Measurements from ENCODE around the gene STXBP5L.
"Not testable (repeated sequence)": the region's sequence is repeated elsewhere in the genome, so short reads cannot be mapped to it uniquely, and the experiment has no call there.

The STXBP5L gene

GRCh38 chr3:120908030-120908794 lies at the start of gene STXBP5L:
STXBP5L (plus strand) TSS chr3:120908205; CDS start chr3:120909579, 1,374 bp downstream.
- in situ Hi-C loops (cut with MboI; ENCODE audit: low pct_unique_long_range_greater_than_20kb, low sequenced_read_pairs): no loop called here
- DNase-seq: peak; percentile 84

DNA sequence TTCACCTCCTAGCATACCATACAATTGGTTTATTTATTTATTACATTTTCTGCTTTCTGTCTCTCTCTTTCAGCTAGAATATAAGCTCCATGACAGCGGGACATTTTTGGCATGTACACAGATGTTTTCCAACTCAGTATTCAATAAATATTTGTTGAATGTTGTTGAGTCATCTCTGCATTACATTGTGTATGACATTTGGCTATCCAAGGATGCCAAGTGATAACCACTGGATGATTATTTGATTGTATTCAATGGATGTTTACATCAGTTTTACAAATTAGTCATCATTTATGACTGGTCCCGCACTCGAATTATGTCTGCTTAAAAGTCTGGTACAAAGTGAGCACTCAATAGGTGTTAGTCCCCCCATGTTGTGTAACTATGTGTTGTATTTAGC lies 49.5 kb upstream of the STXBP5L start:
- in situ Hi-C loops (cut with MboI; ENCODE audit: low pct_unique_long_range_greater_than_20kb, low sequenced_read_pairs): no loop called here
- DNase-seq: no peak

- in situ Hi-C loops (cut with MboI; ENCODE audit: low pct_unique_long_range_greater_than_20kb, low sequenced_read_pairs): no loop called here
- no peak for DNase-seq
Observed at GRCh38 chr3:120864541-120864940, 43.5 kb upstream of the STXBP5L start.

DNA sequence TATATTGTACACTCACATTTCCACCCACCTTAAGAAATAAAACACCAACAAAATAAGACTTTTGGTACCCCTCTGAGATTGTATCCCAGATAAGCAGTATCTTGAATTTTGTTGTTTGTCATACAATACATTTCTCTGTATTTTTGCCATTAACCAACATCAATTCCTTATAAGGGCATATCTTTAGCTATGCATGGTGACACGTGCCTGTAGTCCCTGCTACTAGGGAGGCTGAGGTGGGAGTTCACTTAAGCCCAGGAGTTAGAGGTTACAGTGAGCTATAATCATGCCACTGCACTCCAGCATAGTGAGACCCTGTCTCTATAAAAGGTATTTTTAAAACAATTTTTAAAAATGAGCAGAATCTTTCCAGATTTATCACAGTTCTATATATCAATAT lies 32.5 kb upstream of the STXBP5L start:
- in situ Hi-C loops (cut with MboI; ENCODE audit: low pct_unique_long_range_greater_than_20kb, low sequenced_read_pairs): no loop called here

DNA sequence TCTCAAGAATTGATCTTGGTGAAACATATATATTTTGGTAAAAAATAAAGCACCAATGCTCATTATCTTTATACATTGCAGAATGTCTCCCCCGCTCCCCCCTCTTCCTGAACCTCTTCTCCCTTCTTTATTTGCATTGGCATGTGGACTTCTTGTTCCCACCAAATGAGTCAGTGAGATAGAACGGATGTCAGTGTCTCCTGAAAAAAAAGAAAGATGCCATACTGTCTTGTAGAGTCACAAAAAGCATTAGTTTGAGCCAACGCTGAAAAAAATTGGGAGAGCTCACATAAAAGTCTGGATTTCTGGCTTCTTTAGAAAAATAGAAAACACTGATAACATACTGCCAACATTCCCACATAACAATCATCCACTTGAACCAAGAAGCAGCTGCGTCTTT lies 32.0 kb upstream of the STXBP5L start:
- in situ Hi-C loops (cut with MboI; ENCODE audit: low pct_unique_long_range_greater_than_20kb, low sequenced_read_pairs): no loop called here
- no peak for DNase-seq

More for the DNA sequence above, 32.5 kb upstream of the STXBP5L start:
- no peak for DNase-seq

GRCh38 chr3:120879411-120879810 lies 28.6 kb upstream of the STXBP5L start:
- DNase-seq: no peak
- in situ Hi-C loops (cut with MboI; ENCODE audit: low pct_unique_long_range_greater_than_20kb, low sequenced_read_pairs): no loop called here

DNA sequence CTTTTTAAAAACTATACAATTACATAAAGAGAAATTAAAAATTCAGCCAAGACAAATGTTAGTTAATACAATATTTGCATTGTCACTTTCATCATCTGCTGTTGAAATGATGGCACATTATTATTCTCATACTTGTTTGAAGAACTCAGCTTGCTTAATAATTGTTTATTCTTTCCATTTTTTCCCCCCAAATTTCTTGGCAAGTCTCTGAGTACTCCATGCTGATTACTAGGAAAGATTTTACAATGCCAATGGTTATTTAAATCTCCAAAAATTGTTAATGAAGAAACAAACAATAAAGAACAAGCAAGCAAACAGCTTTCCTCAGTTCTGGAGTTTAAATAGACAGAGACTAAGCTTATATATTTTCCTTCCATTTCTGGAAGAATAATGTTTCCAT lies 15.1 kb upstream of the STXBP5L start:
- in situ Hi-C loops (cut with MboI; ENCODE audit: low pct_unique_long_range_greater_than_20kb, low sequenced_read_pairs): no loop called here
- DNase-seq: no peak

- DNase-seq: no peak
- in situ Hi-C loops (cut with MboI; ENCODE audit: low pct_unique_long_range_greater_than_20kb, low sequenced_read_pairs): no loop called here
Observed at GRCh38 chr3:120894316-120895057, 13.5 kb upstream of the STXBP5L start.

- in situ Hi-C loops (cut with MboI; ENCODE audit: low pct_unique_long_range_greater_than_20kb, low sequenced_read_pairs); DNase-seq: not testable (repeated sequence)
Observed at GRCh38 chr3:120901716-120902115, 6.3 kb upstream of the STXBP5L start.

GRCh38 chr3:120903221-120903620 lies 4.8 kb upstream of the STXBP5L start:
- no peak for DNase-seq
- in situ Hi-C loops (cut with MboI; ENCODE audit: low pct_unique_long_range_greater_than_20kb, low sequenced_read_pairs): no loop called here

GRCh38 chr3:120907659-120908029 lies 361 bp upstream of the STXBP5L start:
- in situ Hi-C loops (cut with MboI; ENCODE audit: low pct_unique_long_range_greater_than_20kb, low sequenced_read_pairs): no loop called here
- DNase-seq: no peak

GRCh38 chr3:120908795-120909601 lies 993 bp downstream of the STXBP5L start:
- in situ Hi-C loops (cut with MboI; ENCODE audit: low pct_unique_long_range_greater_than_20kb, low sequenced_read_pairs): no loop called here
- DNase-seq: peak; percentile 28

GRCh38 chr3:120909602-120909878 lies 1.5 kb downstream of the STXBP5L start:
- peak; percentile 36 for DNase-seq
- in situ Hi-C loops (cut with MboI; ENCODE audit: low pct_unique_long_range_greater_than_20kb, low sequenced_read_pairs): no loop called here

- no peak for DNase-seq
- in situ Hi-C loops (cut with MboI; ENCODE audit: low pct_unique_long_range_greater_than_20kb, low sequenced_read_pairs): no loop called here
Observed at GRCh38 chr3:120926146-120926545, 18.1 kb downstream of the STXBP5L start.

DNA sequence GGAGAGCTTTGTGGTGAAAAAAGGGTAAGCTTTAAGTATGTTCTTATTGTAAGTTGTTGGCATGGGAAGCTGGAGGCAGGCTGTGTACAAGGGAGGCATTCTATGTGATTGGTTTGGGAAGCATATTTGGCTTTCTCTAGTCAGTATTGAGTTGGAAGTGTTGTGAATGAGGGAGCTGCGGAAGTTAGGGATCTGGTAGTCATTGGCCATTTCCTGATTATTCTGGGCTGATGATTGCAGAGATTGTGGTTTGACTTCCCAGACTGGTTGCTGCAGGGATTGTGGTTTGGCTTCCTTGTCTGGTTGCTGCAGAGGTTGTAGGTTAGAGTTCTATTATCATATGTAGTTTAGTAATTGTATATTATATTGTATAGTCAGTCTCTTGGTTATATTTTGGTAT lies 21.0 kb downstream of the STXBP5L start:
- DNase-seq: peak; percentile 59
- in situ Hi-C loops (cut with MboI; ENCODE audit: low pct_unique_long_range_greater_than_20kb, low sequenced_read_pairs): no loop called here

GRCh38 chr3:120931593-120931992 lies 23.6 kb downstream of the STXBP5L start:
- in situ Hi-C loops (cut with MboI; ENCODE audit: low pct_unique_long_range_greater_than_20kb, low sequenced_read_pairs): no loop called here
- DNase-seq: no peak

DNA sequence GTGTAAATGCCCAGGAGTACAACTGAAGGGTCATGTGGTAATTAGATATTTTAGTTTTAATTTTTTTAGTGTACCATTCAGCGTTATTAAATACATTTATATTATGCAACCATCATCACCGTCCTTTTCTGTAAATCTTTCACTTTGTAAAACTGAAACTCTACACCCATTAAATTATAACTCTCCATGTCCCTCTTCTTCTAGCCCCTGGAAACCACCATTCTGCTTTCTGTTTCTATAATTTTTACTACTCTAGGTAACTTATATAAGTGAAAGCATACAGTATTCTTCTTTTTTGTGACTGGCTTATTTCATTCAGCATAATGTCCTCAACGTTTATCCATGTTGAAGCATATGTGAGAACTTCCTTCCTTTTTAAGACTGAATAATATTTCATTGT lies 48.1 kb downstream of the STXBP5L start:
- DNase-seq: no peak
- in situ Hi-C loops (cut with MboI; ENCODE audit: low pct_unique_long_range_greater_than_20kb, low sequenced_read_pairs): no loop called here

GRCh38 chr3:120982608-120983320 lies 74.8 kb downstream of the STXBP5L start:
- in situ Hi-C loops (cut with MboI; ENCODE audit: low pct_unique_long_range_greater_than_20kb, low sequenced_read_pairs): no loop called here
- DNase-seq: no peak

DNA sequence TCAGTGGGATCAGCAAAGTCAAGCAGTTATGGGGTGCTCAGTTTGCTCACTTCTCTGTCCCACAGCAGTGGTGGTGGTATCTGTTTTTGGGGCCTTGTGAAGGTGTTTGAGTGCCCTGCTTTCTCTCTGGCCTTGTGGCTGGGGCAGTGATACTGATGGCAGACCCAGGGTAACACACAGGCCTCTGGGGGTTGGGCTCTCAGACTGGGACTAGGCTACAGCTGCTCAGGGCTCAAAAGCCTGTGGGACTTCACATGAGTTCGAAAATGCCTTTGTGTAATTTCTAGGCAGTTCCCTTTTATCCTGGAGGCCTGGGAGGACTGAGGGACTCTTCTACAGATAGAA lies 75.3 kb downstream of the STXBP5L start:
- in situ Hi-C loops (cut with MboI; ENCODE audit: low pct_unique_long_range_greater_than_20kb, low sequenced_read_pairs): no loop called here
- DNase-seq: no peak

- in situ Hi-C loops (cut with MboI; ENCODE audit: low pct_unique_long_range_greater_than_20kb, low sequenced_read_pairs): no loop called here
- no peak for DNase-seq
Observed at GRCh38 chr3:120983841-120984240, 75.8 kb downstream of the STXBP5L start.

Data from KBM-7 (cell line).